Nucleus accumbens (tissue), 56 donors: Measurements from ENCODE around the gene UGT1A5.
"Not testable (repeated sequence)": the region's sequence is repeated elsewhere in the genome, so short reads cannot be mapped to it uniquely, and the experiment has no call there.

ENCODE experiments used
- DNase-seq, 56 donors: peaks; one replicate each; lab custom pipeline; 2025; lab: John Stamatoyannopoulos, UW

UGT1A5 gene

DNA sequence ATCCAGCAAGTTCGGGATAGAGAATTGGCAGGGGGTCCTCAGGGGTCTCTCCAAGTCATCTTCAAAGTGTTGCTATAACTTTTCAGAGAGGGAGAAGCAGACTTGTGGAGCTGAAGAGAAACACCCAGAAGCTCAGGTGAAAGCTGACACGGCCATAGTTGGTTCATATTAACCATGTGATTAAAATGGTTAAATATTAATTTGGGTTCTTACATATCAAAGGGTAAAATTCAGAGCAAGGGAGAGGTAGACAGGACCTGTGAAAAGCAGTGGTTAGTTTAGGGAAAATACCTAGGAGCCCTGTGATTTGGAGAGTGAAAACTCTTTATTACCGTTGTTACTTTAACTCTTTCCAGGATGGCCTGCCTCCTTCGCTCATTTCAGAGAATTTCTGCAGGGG is 20.1 kb upstream of the UGT1A5 start, which contains the start of gene UGT1A6:
TSS of gene UGT1A6 (plus strand) at position 243 of the 400 bp plus-strand sequence. CDS start at position 358, 115 bp downstream.
- no peak for DNase-seq

DNA sequence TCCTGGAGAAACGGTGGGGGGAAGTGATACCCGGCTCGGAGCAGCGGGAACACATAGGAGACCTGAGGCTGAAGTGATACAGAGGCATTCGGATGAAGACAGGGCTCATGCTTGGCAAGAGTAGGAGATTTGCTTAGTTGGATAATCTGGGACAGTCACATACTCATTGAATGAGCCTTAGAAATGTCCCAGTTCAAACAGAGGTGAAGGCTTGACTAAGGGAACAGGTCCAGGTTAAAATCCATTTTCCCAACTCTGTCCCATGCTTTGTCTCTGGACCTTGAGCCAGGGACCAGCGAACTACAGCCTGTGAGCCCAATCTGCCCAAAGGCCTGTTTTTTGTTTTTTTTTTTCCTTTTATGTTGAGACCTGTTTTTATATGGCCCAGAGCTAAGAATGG is 18.7 kb upstream of the UGT1A5 start:
- no peak for DNase-seq

DNA sequence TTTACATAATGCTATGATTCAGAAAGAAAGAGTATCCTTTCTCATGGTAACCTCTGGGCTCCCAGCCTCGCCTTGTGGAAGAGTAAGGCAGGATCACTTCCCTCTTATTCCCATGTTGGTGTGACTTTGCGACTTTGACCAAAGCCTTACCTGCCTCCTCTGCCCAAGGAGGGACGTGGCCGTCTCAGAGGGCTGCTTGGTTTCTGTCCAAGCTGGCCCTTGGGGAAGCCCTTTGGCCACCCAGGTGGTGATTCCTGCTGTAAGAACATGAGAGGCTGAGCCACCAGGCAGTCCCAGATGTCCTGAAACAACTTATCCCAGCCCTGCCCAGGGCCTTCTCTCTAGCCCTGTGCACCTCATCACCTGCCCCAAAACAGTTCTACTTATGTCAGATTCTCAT is 14.0 kb upstream of the UGT1A5 start:
- DNase-seq: no peak

DNA sequence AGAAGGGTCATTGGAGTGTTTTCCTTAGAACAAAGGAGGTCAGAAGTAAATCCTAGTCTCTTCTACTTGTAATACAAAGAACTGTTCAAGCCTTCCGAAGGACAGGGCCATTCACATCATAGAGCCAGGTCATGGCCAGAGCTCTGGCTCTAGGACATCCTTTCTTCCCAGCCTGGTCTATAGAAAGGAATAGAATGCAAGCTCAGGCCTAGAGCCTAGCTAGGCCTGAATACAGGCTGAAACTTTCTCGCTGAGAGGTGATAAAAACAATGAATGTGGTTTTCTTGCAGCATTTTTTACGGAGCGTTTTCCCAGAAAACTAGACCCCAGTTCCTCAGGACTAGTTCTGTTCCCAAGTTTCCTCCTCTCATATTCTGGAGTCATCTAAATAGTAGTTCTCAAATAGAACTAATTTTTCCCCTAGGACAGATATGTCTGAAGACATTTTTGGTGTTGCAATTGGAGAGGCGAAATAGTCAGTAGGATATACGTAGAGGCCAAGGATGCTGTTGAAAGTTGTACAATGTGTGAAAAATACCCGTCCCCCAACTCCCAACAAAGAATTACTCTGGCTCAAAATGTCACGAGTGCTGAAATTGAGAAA is 13.2 kb upstream of the UGT1A5 start:
- no peak for DNase-seq

DNA sequence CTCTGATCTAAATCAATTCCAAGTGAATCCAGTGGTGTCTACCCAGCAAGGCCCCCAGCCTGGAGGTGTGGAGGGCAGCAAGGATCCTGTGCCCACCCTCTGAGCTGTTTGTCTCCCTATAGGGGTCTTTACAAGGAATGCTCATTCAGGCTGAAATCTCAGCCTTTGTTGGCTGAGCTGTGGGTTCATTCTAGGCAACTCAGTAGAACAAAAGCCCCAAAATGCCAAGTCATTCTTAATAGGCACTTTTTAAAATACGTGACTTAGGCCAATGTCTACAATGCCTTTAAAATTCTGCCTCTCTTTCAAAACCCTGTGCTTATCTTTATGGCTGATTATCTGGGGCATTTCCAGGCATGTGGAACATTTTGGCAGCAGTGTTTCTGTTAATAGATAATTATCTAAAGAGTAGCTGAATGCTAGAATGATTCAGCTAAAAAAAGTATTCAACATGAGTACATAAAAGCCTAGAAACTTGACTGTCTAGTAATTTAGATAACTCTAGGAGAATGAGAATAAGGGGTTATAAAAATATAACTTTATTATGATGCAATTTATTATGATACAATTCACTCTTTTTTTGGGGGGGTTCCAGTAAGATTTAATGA is 12.6 kb upstream of the UGT1A5 start:
- no peak for DNase-seq

DNA sequence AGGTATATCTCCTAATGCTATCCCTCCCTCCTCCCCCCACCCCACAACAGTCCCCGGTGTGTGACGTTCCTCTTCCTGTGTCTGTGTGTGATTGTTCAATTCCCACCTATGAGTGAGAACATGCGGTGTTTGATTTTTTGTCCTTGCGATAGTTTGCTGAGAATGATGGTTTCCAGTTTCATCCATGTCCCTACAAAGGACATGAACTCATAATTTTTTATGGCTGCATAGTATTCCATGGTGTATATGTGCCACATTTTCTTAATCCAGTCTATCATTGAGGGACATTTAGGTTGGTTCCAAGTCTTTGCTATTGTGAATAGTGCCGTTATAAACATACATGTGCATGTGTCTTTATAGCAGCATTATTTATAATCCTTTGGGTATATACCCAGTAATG is 11.9 kb upstream of the UGT1A5 start:
- DNase-seq: not testable (repeated sequence)

DNA sequence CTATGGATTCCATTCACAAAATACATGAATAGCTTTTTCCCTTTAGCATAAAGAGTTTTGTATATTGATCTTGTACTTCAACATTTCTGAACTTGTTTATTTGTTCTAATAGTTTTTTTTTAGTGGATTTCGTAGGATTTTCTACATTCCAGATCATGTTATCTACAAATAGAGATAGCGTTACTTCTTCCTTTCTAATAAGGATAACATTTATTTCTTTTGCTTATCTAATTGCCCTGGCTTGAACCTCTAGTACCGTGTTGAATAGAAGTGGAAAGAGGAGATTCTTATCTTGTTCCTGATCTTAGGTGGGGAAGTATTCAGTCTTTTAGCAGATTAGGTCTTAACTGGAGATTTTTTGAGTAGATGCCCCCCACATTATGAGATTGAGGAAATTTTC is 10.5 kb upstream of the UGT1A5 start:
- no peak for DNase-seq

DNA sequence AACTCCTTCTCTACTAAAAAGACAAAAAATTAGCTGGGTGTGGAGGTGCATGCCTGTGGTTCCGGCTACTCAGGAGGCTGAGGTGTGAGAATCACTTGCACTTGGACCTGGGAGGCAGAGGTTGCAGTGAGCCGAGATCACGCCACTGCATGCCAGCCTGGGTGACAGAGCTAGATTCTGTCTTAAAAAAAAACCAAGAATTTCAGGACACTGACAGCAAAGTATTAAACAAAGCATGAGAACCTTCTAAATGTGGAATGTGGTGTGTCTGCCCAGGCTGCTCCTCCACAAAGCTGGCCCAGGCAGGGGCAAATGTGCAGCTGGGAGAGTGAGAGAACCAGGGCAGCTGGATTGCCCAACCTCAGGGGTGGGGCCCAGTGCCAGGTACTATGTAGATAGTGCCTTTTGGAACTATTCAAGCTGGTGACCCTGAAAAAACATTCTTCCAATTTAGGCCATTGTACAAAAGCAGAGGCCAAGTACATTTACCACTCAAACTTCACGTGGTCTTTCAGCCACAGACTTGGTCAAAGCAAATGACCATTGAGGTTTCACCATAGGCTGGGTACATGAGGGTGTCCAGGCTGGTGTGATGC is 6.7 kb upstream of the UGT1A5 start:
- no peak for DNase-seq

DNA sequence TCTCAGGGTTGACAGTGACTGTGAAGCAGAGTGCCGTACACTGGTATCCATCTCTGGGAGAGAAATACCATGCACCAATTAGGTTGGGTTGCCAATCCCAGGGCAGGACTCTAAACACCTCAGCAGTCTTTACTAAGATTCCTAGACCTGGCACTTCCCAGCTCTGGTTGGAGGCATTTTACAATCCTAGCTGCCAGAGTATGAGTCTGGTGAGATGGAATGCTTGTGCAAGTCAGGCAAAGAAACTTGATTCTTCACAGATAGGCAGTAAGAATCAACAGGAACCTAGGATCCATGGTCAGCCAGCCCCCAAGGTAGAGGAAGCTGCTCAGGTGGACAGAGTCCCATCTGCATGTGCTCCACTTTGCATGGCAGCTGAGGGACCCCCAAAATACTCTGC is 6.0 kb upstream of the UGT1A5 start:
- DNase-seq: no peak

DNA sequence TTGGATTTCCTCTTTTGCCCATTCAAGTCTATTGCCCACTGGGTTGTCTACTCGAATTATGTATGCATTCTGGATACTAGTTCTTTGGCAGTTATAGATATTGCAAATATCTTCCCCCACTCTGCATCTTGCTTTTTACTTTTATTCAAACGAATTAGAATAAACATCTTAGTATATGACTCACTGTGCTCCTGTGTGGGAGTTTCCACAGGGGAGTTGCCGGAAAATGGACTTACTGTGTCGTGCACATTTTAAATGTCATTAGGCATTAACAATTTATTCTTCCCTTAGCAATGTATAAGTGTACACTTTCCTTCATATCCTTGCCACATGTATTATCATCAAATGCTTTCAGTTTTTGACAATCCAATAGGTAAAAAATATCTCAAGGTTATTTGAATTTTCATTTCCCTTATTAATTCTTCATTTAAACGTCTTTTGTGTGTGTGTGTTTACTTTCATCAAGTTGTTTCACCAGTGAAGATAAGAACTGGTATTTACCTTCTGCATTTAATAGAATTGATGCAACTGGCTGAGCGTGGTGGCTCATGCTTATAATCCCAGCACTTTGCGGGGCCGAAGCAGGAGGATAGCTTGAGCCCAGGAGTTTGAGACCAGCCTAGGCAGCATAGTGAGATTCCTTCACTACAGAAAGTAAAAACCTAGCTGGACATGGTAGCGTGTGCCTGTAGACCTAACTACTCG is 4.6 kb upstream of the UGT1A5 start:
- no peak for DNase-seq

DNA sequence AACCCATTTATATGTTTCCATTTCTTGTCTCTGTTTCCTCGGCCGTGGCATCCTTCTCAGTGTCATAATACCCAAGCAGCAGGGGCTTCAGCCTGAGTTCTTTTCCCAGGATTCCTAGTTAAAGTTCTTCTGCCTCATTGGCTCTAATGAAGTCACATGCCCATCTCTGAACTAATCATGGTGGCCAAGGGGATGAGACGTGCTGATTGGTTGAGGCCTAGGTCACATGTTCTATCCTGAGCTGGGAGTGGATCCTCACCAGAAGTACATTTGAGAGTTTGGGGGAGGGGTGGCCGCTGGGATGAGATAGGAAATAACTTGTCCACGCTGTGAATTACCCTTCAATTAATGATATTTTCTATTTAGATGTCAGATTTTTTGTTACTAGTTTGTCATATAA is 3.8 kb upstream of the UGT1A5 start:
- no peak for DNase-seq

DNA sequence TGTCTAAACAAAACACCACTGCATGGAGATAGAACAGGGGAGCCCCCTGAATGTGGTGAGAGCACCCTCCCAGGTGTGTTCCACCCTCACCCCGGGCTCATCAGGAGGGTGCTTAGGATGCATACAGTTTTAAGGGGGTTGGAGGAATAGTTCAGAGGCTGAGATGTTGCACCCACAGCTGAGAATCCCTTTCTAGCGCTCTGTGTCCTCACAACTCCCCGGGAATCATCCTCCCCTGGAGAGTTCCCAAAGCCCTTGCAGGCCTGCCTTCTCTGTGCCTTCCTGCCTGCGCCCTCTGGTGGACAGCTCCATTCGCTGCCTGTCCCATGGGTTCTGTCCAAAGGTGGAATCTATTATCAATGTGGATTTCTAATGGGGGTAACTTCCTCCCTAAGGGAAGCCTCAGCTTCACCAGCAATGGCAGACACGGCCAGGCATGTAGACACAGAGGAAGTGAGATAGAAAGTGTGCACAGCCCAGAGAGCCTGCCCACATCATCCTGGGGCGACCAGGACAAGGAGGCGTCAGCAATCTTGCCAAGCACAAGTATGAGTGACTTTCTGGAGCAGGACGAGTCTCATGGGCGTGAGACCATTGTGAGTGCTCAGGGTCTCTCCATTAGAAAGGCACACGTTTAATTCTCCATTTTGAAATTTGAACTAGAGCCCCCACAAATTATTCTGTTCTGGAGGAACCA is 1.2 kb upstream of the UGT1A5 start:
- DNase-seq: peak in 50 of 56 donors; percentile 6 to 85 (median 36)

DNA sequence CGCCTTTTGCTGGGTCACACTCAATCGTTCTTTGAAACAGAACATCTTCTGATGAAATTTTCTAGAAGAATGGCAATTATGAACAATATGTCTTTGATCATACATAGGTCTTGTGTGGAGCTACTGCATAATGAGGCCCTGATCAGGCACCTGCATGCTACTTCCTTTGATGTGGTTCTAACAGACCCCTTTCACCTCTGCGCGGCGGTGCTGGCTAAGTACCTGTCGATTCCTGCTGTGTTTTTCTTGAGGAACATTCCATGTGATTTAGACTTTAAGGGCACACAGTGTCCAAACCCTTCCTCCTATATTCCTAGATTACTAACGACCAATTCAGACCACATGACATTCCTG is 532 bp downstream of the UGT1A5 start:
- DNase-seq: no peak

DNA sequence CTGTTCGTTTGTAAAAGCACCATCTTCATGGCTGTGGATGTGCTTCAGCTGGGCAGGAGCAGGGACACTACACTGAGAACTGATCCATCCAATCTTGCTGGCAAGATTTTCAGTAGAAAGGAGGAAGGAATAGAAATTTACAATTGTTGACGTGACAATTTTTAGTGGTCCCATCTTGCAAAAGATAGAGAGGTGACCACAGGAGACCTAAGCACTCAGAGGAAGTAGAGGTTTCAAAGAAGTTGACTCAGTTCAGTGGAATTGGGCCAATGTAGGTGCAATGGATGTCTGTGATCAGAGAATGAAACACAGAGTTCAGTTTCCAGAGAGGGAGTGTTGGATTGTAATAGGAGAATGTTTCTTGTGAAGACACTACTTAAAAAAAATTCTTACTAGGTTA is 1.4 kb downstream of the UGT1A5 start:
- DNase-seq: no peak

DNA sequence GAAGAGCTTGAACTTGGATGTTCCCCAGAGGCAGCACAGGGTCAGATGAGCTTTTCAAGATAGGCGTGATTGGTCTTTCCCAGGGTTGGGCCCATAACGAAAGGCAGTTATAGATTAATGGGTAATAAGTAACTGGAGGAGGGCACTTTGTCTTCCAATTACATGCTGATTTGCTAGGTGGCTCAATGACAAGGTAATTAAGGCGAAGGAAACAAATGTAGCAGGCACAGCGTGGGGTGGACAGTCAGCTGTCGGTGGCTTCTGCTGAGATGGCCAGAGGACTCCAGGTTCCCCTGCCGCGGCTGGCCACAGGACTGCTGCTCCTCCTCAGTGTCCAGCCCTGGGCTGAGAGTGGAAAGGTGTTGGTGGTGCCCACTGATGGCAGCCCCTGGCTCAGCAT is 5.8 kb downstream of the UGT1A5 start, which contains the start of gene UGT1A4:
TSS of gene UGT1A4 (plus strand) at position 185 of the 400 bp plus-strand sequence. CDS start at position 270, 85 bp downstream.
- no peak for DNase-seq

DNA sequence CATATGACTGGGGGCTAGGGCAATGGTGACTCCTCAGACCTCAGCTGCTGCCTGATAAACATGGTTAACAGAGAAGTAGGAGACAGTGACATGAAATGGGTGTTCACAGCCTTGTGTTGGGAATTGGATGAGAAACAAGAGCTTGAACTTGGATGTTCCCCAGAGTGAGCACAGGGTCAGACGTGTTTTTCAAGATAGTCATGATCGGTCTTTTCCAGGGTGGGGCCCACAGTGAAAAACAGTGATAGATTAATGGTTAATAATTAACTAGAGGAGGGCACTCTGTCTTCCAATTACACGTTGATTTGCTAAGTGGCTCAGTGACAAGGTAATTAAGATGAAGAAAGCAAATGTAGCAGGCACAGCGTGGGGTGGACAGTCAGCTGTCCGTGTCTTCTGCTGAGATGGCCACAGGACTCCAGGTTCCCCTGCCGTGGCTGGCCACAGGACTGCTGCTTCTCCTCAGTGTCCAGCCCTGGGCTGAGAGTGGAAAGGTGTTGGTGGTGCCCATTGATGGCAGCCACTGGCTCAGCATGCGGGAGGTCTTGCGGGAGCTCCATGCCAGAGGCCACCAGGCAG is 16.1 kb downstream of the UGT1A5 start, which contains the start of gene UGT1A3:
TSS of gene UGT1A3 (plus strand) at position 320 of the 579 bp plus-strand sequence. CDS start at position 405, 85 bp downstream.
- DNase-seq: no peak

DNA sequence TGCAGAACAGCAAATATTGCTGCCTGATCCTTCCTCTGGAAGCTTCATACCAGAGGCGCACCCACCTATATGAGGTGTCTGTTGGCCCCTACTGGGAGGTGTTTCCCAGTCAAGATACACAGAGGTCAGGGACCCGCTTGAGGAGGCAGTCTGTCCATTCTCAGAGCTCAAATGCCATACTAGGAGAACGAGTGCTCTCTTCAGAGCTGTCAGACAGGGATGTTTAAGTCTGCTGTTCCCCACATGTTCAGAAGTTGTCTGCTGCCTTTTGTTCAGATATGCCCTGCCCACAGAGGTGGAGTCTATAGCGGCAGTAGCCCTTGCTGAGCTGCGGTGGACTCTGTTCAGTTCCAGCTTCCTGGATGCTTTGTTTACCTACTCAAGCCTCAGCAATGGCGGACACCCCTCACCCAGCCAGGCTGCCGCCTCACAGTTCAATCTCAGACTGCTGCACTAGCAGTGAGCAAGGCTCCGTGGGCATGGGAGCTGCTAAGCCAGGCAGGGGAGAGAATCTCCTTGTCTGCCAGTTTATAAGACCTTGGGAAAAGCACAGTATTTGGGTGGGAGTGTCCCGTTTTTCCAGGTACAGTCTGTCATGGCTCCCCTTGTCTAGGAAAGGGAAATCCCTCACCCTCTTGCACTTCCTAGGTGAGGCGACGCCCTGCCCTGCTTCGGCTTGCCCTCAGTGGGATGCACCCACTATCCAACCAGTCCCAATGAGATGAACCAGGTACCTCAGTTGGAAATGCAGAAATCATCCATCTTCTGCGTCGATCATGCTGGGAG is 24.4 kb downstream of the UGT1A5 start:
- DNase-seq: not testable (repeated sequence)

DNA sequence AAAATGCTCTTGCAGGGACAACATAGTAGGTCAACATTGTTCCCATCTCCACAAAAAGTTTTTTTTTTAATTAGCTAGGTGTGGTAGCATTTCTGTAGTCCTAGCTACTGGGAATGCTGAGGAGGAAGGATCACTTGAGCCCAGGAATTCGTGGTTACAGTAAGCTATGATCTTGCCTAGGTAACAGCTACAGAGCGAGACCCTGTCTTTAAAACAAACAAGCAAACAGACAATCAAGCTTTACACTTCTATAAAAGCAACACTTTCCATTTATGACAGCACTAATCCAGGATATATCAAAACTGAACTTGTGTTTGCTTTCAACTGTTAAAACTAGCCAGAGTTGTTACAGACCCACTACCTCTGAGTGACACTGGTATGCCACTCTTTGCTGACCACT is 28.2 kb downstream of the UGT1A5 start:
- DNase-seq: no peak

DNA sequence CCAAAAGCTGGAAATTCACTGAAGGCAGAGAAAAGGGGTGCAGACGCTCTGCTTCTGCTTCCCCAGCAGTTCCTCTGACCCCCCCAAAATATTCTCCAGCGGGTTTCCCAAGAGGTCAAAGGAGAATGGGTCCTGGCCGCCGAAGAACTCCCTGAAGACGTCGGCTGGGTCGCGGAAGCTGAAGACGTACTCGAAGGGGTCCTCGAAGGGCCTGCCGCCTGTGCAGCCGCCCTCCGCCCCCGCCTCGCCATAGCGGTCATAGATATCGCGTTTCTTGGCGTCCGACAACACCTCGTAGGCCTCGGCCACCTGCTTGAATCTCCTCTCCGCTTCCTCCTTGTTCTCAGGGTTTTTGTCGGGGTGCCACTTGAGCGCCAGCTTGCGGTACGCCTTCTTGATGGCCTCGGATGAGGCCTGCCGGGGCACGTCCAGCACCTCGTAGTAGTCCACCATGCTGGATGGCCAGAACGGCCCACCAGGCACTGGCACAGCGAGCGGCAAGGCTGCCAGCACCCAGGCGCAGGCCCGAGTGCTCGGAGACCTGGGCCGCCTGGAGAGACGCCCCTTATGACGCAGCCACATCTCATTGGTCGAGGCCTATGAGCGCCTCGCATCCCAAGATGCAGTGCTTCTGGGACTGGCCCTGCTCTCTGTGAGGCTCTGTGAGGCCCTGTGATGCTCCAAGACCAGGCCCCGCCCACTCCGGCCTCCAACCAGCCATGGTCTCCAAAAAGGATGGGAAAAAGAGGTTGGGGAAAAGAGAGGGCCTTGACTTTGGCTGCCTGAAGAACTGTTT is 31.0 kb downstream of the UGT1A5 start:
- no peak for DNase-seq
